ENCODE data around the gene TOM1. TPM values are rescaled to one million over a fixed set of nuclear protein-coding genes. Genes with fewer than 3 reads are reported as not detected.

Gene TOM1
- polyA plus RNA-seq (ENCODE audit: insufficient read length): 39.2 TPM
- long read RNA-seq, donor 1, partial matches to known transcripts: 6 of 13 reads
- long read RNA-seq, donor 1, other reads (novel, unspliced or antisense): 0 of 13 reads
- long read RNA-seq, donor 2, partial matches to known transcripts: 0 of 3 reads
- long read RNA-seq, donor 2, other reads (novel, unspliced or antisense): 0 of 3 reads
- long read RNA-seq, donor 3, partial matches to known transcripts: 0 of 3 reads
- long read RNA-seq, donor 3, other reads (novel, unspliced or antisense): 0 of 3 reads
- long read RNA-seq, donor 4: 0 reads
- long read RNA-seq, donor 5, transcript TOM1-210 (15 exons, 2,389 nt): major isoform, 13 of 15 reads
- long read RNA-seq, donor 5, partial matches to known transcripts: 0 of 15 reads
- long read RNA-seq, donor 5, other reads (novel, unspliced or antisense): 0 of 15 reads
- long read RNA-seq, donor 6, transcript TOM1-210 (15 exons, 2,389 nt): major isoform, 8 of 22 reads
- long read RNA-seq, donor 6, partial matches to known transcripts: 12 of 22 reads
- long read RNA-seq, donor 6, other reads (novel, unspliced or antisense): 0 of 22 reads
- long read RNA-seq, donor 7, transcript TOM1-210 (15 exons, 2,389 nt): major isoform, 6 of 27 reads
- long read RNA-seq, donor 7, partial matches to known transcripts: 17 of 27 reads
- long read RNA-seq, donor 7, other reads (novel, unspliced or antisense): 0 of 27 reads
- long read RNA-seq, donor 8, partial matches to known transcripts: 0 of 7 reads
- long read RNA-seq, donor 8, other reads (novel, unspliced or antisense): 0 of 7 reads

- DNase-seq: peak; percentile 99
These were observed at the start of gene TOM1 for GRCh38 chr22:35299673-35300499. Gene TOM1, plus strand, starts transcription at chr22:35299894. Its CDS starts 35 bp downstream, at chr22:35299929.

DNA sequence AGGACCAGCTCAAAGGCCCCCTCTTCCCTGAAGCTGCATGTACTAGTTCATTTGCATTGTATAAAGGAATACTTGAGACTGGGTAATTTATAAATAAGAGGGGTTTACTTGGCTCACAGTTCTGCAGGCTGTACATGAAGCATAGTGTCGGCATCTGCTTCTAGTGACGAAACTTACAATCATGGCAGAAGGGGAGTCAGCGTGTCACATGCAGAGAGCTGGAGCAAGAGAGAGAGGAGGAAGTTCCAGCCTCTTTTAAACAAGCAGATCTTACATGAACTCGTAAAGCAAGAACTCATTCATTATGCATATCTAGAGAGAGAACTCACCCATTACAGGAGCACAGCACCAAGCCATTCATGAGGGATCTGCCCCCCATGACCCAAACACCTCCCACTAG is 49.5 kb upstream of the TOM1 start:
- no peak for DNase-seq

DNA sequence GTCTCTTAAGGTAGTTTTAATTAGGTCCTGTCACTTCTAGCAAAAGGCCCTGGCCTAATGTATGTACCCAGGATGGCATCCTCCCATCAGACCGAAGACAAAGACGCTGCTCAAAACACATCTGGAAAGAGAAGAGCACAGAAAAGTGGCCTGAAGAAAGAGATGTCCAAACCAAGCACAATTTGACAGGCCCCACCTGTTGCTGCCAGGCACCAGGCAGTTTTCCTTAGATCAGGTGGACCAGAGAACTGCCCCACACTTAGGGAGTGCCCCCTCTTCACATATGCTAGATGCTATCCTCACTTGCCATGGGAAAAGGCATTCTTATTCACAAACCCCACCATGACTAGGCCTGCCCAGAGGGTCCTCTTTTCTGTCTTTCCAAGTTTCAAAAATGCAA is 45.7 kb upstream of the TOM1 start:
- no peak for DNase-seq

DNA sequence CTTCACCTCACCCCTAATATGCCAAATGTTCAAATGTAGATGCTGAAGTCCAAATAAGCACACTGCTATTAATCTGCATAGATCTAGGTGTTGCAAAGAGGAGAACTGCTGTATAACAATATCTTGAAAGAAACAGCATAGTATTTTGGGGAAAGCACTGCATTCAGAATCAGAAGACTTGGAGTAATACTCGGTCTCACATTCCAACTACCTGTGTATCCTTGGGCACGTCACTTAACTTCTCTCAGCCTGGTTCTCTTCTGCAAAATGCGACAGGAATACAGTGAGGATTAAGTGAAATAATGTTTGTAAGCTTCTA is 42.7 kb upstream of the TOM1 start:
- DNase-seq: no peak

DNA sequence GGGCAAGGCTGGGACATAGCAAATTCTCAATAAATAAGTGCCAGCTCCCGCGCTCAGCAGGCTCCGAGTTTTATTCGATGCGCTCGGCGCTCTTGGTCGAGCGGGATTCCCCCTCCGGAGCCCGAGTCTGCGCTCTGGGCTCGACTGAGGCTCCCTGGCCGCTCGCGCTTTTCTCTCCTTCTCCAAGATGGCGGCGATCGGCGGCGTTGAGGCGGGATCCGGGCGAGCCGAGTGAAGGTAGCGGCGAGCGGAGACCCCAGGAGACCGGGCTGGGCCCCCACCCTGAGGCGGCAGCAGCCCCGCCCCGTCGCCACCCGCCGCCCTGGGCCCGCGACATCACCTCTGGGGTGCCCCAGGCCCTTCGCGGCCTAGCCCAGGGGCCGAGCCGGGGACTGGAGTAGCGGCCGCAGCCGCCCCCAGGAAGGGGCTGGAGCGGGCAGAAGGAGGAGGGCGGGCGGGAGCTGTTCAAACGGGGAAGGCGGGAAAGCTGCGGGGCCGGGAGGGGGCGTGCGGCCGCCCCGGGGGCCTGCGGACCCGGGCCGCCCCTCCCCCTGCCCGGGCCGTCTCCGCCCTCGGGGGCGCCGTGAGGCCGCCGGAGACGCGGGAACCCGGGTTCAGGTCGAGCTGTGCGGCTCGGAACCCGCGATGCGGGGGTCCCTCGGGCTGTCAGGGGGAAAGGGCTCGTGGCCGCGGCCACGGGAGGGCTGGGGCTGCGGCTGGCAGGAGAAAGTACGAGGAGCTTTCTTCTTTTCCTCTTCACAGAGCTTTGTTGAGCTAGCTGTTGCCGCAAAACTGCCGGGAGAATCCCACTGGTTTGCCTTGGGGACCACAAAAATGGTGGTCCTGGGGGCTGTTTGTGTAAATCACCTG is 42.1 kb upstream of the TOM1 start, which contains the start of gene HMGXB4:
TSS of gene HMGXB4 (plus strand) at position 173 of the 870 bp plus-strand sequence. CDS start 4,898 bp downstream, outside the sequence.
- DNase-seq: peak; percentile 90

- DNase-seq: peak; percentile 34
These were observed 41.3 kb upstream of the TOM1 start for GRCh38 chr22:35258191-35258988.

GRCh38 chr22:35264986-35265385 is 34.7 kb upstream of the TOM1 start:
- no peak for DNase-seq

DNA sequence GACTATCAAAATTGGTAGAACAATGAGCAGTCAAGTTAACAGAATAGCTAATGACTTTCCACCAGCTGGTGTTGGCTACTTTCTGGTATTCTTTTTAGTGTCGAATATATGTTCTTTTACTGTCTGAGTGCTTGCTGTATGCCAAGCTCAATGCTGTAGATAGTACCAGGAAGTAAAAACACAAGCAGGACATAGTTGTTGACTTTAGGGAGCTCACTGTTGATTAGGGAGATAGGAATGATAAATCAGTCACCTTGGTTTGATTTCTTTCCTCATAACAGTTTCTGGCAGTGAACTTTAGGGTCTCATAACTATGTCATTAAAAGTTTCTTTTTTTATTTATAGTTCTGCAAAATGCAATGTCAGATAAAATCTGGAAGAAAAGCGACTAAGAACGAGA is 33.4 kb upstream of the TOM1 start:
- no peak for DNase-seq

DNA sequence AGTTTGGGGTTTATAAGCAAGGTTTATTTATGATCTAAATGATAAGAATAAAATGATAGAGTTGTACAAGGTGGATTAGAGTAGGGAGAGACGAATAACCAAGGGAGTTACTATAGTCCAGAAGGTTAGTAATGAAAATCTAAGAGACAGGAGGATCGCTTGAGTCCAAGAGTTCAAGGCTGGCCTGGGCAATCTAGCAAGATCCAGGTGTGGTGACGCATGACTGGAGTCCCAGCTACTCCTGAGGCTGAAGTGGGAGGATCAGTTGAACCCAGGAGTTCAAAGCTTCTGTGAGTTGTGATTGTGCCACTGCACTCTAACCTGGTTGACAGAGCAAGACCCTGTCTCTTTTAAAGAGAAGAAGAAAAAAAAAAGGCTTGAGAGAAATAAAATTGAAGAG is 30.1 kb upstream of the TOM1 start:
- no peak for DNase-seq

- no peak for DNase-seq
These were observed 25.4 kb upstream of the TOM1 start for GRCh38 chr22:35274154-35274871.

DNA sequence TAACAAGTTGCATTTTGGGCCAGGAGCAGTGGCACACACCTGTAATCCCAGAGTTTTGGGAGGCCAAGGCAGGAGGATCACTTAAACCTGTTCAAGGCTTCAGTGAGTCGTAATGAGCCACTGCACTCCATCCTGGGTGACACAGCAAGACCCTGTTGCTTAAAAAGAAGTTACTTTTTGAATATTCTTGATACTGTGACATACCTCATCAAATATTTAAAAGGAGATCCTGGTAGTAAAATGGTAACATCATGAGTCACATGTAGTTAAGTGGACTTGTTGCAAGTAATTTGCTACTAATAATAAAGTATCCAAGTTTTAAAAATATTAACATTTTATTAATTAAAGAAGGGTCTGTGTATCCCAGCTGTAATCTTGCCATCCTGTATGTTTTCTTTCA is 24.1 kb upstream of the TOM1 start:
- DNase-seq: no peak

- DNase-seq: no peak
These were observed 23.7 kb upstream of the TOM1 start for GRCh38 chr22:35276019-35276418.

DNA sequence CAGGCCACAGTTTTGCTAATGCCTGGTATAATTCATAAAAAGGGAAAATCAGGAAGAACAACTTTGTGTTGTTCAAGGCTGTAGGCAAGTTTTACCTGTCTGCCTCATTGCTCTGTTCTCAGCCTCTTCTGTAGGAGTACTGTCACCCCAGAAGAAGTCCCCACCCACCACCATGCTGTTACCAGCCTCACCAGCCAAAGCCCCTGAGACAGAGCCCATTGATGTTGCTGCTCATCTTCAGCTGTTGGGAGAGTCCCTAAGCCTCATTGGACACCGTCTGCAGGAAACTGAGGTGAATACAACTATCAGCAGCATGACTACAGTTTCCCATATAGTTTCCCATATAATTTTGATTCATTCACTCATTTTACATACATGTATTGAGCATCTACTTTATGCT is 11.6 kb upstream of the TOM1 start:
- no peak for DNase-seq

GRCh38 chr22:35292786-35293185 is 6.9 kb upstream of the TOM1 start:
- DNase-seq: no peak

DNA sequence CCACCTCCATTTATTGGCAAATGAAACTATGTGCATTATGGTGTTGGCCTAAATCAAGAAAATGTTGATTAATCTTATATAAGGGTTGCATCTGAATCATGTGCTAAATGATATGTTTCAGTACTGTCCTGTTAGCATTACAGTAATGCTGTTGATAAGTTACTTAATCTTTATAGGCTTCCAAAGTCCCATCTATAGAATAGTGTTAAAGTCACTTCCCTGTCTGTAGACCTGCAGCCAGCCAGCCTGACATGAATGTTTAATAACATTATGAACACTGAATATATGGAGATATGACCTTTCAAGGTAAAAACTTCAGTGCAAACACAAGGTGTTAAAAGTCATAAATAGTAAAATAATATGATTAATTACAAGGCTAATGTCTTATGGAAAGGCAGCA is 3.6 kb upstream of the TOM1 start:
- no peak for DNase-seq

- DNase-seq: no peak
These were observed 449 bp upstream of the TOM1 start for GRCh38 chr22:35299217-35299672.

DNA sequence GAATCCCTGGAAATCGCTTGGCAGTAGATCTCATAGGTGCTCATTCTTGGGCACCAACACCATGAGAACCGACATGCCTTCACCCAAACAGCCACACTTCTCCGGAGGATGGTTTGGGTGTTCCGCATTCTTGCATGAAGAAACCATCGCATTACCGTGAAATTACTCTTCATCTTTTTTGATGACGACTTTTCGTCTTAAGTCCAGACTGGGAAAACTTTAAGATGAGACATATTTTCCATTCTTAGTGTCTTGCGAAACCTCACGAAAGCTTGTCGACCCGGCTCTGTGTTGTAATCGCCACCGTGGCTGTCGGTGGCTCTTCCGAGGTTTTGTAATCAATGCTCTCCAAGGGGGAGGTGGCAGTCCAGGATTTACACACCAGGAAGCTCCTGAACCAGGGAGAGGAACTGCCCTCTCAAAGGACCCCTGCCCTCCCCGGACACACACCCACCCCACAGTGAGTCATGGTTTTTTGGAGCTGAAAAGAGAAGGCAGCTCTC is 1.7 kb downstream of the TOM1 start:
- DNase-seq: no peak

GRCh38 chr22:35303029-35303624 is 3.4 kb downstream of the TOM1 start:
- DNase-seq: no peak

- DNase-seq: no peak
These were observed 5.9 kb downstream of the TOM1 start for GRCh38 chr22:35305525-35306070.
